GM13977 (cell line): Measurements from ENCODE around the gene PRTG.

ENCODE experiments used
- DNase-seq: peaks from one replicate; pipeline ENCODE4 v3.0.0; 2012; ENCODE audit warnings: low spot score
- CTCF ChIP-seq: IDR thresholded peaks from 2 replicates; pipeline ENCODE4 v1.5.1; 2012; ENCODE audit warnings: mild to moderate bottlenecking, control low read depth; ENCODE audit not compliant: insufficient read depth; ENCODE audit errors: extremely low read depth, missing control alignments
- in situ Hi-C: fragments of 300-500 bp; cut with MboI; formaldehyde crosslinking; loops from one replicate; pipeline ENCODE4 v1.12.0; 2022; ENCODE audit warnings: low sequenced_read_pairs, low pct_unique_long_range_greater_than_20kb, mixed read lengths, inconsistent platforms; ENCODE audit not compliant: unreplicated experiment

Gene PRTG

GRCh38 chr15:55573224-55573623 lies 169.7 kb downstream of the PRTG start:
- in situ Hi-C loops = no loop called here

GRCh38 chr15:55564347-55565145 lies 178.4 kb downstream of the PRTG start:
- DNase-seq = no peak
- no peak for TF ChIP-seq CTCF

More at GRCh38 chr15:55573224-55573623, 169.7 kb downstream of the PRTG start:
- DNase-seq = no peak
- TF ChIP-seq CTCF = no peak

GRCh38 chr15:55562601-55563000 lies 180.4 kb downstream of the PRTG start:
- in situ Hi-C loops = no loop called here
- DNase-seq = no peak
- no peak for TF ChIP-seq CTCF

More at GRCh38 chr15:55564347-55565145, 178.4 kb downstream of the PRTG start:
- in situ Hi-C loops = no loop called here
